Limb (tissue), 2 donors: ENCODE results near the gene RABGAP1L.

ENCODE experiments used
- DNase-seq, 2 donors: peaks; one replicate each; pipeline ENCODE4 v3.0.0-alpha.2; 2016; ENCODE audit errors: extremely low spot score in 2 of 2

RABGAP1L gene

DNA sequence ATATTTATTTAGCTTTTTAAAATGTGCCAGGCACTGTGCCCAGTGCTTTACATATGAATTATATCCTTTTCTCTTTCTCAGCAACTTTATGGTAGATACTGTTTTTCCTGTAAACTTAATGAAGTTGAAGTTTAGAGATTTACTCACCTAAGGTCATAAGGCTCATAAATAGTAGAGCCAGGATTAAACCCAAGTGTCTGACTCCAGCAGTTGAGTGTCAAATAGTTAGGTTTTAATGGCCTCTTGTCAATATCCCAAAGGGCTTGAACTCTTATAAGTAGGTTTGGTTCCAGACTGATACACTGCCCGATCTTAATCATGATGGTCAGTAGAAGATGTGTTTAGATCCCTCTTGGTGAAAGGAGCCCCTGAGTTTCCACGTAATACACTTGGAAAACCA, 37.8 kb downstream of the RABGAP1L start:
- DNase-seq = no peak

DNA sequence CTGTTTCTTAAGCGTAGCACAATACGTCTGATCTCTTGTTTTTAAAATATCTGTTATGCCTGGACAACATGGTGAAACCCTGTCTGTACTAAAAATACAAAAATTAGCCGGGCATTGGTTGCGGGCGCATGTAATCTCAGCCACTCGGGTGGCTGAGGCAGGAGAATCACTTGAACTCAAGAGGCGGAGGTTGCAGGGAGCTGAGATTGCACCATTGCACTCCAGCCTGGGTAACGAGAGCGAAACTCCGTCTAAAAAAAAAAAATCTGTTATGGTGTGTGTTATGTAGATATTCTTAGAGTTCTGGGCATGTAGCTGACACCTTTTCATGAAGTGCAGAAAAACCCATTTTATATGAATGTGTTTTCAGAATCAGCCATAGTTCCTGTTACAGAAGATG, 38.2 kb downstream of the RABGAP1L start:
- DNase-seq = no peak

DNA sequence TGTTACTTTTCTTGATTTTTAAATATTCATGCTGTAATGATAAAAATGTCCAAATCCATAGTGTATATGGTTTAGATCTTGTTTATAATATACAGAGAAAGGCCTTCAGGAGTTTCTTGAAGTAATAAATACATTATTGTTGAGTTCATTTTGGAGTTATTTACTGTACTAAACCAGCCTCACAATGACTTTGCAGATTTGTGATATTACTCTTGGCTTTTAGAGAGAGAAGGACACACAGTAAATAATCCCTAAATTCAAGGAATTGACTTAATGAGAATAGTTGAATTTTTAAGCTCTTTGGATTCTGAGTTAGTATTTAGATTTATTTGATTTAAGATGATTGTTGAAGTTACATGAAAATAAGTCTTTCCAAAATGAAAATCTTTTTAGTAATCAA, 38.9 kb downstream of the RABGAP1L start:
- no peak for DNase-seq

DNA sequence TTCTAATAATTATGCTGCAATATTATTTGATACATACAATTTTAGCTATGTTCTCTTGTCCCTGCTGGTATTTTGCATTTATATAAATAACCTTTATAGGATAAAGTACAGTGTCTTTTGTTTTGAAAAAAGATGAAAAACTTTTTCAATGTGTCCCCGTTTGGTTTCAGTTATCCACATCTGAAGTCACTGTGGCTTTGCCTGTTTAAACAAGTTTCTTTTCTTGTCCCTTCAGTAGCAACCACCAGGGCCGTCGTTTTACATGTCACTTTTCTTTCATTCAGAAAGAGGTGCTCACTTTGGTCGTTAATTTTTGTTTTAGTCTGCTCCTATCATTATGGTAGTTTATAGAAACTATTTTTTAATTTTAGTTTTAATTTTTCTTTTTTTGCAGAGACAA, 41.4 kb downstream of the RABGAP1L start:
- DNase-seq = no peak

DNA sequence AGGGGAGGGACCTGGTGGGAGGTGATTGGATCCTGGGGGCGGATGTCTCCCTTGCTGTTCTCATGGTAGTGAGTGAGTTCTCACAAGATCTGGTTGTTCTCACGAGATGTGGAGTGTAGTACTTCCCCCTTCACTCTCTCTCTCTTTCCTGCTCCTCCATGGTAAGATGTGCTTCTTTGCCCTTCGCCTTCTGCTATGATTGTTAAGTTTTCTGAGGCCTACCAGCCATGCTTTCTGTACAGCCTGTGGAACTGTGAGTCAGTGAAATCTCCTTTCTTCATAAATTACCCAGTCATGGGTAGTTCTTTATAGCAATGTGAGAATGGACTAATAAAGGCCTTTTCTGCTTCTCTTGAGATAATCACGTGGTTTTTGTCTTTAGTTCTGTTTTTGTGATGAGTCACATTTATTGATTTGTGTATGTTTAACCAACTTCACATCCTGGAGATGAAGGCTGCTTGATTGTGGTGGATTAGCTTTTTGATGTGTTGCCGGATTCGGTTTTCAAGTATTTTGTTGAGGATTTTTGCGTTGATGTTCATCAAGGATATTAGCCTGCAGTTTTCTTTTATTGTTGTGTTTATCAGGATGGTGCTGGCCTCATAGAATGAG, 45.5 kb downstream of the RABGAP1L start:
- DNase-seq = no peak

DNA sequence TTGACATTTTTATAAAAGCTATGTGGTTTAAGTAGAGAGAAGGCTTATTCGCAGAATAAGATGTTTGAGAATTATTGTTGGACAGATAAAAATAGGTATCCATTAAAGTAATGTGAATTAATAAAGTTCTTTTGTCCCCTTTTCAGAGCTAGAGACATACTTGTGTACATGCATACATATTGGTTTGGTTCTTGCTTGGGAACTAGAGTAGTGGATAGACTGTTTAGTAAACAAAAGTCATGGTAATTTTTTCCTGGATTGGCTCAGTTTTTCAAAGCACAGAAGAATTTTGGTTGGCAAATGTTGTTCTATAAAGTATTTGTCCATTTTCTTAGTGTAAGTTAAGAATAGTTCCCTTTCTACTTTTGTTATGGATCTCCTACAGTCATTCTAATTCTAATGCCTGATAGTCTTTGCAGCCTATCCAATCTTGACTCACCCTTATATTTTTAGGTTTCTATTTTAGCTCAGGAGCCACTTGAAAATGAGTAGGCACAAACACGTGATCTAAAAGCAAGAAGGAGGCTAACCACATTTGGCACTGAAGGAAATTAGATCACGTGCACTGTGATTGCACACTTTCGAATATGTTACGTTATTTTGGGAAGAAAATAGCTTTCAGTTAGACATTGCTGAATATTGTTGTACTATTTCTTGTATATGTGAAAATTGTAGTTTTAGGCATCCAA, 47.0 kb downstream of the RABGAP1L start:
- DNase-seq = no peak

DNA sequence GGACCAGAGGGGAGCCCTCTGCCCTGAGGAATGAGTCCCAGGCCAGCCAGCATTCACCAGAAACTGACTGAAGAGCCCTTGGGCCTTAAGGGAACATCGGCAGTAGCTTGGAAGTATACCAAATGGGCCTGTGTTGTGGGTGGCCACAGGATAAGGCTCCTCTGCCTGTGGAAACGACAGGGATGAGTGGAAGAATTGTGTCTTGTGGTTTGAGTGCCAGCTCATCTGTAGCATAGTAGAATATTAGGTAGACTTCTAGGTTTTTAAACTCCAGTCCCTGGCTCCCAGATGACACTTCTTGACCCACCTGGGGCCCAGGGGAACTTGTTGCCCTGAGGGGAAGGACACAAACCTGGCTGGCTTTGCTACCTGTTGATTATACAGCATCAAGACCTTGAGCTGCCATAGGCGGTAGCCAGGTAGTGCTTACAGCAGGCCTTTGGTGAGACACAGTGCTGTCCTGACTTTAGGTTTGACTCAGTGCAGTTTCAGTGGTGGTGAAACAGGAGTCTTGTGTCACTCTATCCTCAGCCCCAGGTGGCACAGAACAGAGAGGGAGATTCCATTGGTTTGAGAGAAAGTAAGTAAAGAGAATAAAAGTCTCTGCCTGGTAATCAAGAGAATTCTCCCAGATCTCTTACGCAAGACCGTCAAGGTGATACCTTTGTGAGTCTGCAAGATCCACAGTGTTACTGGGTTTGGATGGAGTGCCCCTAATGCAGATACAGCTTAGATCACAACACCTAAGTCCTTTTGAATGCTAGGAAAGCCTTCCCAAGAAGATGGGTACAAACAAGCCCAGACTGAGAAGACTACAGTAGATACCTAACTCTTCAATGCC, 50.2 kb downstream of the RABGAP1L start:
- no peak for DNase-seq

DNA sequence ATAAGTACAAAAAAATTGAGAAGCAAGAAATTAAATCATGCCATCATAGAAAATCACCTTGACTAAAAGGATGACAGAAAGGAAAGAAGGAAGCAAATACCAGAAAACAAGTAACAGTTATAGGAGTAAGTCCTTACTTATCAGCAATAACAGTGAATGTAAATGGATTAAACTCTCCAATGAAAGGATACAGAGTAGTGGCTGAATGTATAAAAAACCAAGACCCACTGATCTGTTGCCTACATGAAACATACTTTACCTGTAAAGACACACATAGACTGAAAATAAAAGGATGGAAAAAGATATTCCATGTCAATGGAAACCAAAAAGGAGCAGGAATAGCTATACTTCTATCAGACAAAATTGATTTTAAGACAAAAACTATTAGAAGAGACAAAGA, 52.2 kb downstream of the RABGAP1L start:
- DNase-seq = no peak

DNA sequence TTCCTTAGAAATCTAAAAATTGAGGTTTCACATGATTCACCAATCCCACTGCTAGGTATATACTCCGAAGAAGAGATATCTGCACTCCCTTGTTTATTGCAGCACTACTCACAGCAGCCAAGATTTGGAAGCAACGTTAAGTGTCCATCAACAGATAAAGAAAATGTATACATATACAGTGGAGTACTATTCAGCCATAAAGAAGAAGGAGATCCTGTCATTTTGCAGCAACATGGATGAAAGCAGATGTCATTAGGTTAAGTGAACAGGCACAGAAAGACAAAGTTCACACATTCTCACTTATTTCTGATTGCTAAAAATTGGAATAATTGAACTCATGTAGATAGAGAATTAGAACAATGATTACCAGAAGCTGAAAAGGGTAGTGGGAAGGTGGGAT, 56.4 kb downstream of the RABGAP1L start:
- DNase-seq = no peak

DNA sequence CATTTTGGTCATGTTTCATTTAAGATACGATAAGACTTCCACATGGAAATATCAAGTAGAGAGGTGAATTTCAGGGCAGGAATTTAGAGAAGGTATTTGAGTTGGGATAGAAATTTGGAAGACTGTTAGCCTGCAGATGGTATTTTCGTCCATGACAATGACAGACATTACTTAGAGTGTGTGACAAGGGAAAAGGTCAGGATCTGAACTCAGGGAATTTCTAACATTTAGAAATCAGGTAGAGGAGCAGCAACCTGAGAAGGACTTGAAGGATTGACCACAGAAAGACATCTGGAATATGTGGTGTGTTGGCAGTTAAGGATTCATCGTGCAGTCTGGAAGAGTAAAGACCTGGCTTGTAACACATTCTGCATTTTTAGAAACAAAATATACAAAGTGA, 57.9 kb downstream of the RABGAP1L start:
- DNase-seq = no peak

DNA sequence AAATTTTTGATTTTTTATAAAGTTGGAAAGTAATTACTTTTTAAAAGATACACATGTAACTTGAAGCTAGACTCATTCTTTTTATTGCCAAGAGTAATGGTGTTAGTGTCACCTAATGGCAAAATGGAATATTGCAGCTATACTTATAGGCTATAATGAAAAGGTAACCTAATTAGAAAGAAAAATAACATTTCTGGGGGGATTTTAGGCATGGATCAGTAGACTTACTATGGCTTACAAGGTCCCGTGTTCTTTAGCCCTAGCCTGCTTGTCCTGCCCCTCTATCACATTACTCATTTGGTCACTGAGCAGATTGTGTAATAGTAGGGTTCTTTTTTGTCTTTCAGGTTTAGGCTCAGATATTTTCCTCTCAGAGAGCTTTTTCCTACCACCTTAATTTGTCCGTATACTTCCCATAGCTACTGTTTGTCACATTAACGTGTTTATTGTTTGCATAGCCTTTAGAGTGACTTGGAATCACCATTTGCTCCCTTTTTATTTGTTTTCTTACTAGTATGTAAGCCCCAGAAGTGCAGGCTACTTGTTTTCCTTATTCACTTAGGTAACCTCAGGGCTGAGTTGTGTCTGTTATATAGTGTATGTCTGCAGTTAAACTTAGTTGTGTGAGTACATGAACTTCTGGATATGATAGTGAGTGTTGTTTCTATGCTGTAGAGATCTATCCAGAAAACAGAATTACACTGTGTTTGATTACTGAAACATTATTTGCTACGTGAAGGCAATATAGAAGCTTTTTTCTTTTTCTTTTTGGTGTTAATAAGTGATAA, 58.7 kb downstream of the RABGAP1L start:
- peak in 1 of 2 donors; percentile 60 for DNase-seq

DNA sequence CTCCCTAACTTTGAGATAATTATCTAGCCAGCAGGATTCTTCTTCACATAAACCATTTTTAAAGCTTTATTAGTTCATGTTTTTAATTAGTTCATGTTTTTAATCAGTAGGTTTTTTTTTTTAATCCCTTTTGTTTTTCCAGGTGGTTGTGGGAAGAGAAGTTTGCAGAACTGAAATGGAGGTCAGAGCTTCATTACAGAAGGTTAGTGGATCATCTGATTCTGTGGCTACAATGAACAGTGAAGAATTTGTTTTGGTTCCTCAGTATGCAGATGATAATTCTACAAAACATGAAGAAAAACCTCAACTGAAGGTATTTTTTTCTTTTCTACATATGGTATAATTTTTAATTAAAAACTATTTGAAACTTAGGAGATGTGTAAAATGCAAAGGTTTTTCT, 59.7 kb downstream of the RABGAP1L start:
- DNase-seq = no peak

DNA sequence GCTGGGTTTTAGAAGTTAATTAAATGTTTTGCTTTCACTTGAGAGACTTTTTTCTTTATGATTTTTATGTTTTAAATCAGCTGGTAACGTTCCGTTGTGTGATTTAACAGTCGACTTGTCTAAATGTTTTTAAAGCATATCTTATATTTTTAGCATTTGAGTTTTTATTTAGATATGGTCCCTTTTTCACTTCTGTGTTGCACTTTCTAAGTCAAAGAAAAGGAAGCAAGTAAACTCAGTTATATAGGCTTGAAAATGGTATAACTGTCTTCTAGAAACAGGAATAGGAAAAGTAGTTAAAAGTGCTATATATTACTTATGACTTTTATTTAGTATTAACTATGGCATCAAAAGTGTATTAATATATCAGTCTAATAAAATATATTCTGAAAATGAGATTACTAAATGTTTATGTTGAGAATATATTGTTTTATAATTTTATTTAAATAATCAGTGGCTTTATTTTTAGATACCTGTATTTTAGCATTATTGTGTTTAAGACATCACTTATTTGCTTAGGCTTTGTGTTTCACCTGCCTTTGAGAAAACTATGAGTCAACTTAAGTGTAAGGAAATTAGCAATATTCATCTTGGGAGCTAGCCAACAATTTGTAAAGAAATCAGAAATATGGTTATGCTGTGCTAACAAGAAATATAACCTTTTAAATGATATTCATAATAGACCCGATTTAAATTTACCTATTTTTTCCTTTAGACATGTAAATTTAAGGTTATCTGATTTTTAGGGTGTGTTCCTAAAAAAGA, 60.5 kb downstream of the RABGAP1L start:
- no peak for DNase-seq

DNA sequence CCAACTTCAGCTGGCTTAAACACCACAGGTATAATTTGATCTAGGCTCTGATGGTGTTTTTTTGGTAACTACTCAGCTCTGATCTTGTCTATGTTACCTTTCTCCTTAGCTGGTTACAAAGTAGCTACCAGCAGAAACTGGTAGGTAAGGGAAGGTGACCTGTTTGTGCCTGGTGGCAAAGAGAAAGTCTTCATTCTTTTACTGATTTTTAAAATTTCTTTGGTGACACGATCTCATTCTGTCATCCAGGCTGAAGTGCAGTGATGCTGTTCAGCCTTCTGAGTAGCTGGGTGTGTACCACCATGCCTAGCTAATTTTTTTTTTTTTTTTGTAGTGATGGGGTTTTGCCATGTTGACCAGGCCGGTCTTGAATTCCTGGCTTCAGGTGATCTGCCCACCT, 62.4 kb downstream of the RABGAP1L start:
- DNase-seq = no peak

DNA sequence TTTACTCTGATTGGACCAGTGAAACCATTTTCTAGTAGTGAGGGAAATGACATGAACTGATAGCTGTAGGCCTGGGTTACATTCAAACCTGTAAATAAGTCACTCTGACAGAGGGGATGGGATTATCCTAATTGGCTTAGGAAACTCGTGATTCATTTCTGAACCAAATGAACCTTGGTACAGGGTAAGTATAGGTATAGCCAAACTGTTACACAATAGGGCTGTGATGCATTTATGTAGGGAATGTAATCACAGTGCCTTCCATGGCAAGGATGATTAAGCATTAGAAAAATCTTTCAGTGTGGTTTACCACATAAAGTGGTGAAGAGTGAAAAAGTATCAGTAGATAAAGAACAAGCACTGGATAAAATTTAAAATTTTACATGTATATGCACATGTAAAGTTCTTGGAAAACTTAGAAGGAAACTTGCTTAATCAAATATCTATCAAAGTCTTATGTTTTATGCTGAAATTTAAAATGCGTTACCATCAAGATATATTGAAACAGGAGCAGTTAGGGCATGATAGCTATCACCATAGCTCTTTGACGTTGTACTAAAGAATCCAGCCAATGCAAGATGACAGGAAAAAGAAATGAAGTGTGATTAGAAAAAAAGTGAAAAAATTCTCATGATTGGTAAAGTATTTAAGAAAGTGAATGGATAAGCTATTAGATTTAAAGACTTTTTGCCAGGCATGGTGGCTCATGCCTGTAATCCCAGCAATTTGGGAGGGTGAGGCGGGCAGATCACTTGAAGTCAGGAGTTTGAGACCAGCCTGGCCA, 63.0 kb downstream of the RABGAP1L start:
- DNase-seq = no peak

DNA sequence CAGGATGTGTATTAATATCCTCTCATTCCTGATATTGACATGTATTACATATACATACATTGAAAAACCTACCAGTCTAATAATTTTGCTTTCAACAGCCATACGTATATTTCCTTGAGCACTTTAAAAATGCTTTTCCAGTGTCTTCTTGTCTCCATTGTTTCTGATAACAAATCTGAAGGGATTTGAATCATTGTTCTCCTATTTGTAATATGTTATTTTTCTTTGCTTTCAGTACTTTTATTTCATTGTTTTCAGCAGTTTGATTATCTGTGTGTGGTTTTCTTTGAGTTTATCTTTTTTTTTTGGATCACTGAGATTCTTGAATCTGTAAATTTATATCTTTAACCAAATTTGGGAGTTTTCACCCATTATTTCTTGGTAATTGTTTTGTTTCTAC, 65.3 kb downstream of the RABGAP1L start:
- DNase-seq = no peak

DNA sequence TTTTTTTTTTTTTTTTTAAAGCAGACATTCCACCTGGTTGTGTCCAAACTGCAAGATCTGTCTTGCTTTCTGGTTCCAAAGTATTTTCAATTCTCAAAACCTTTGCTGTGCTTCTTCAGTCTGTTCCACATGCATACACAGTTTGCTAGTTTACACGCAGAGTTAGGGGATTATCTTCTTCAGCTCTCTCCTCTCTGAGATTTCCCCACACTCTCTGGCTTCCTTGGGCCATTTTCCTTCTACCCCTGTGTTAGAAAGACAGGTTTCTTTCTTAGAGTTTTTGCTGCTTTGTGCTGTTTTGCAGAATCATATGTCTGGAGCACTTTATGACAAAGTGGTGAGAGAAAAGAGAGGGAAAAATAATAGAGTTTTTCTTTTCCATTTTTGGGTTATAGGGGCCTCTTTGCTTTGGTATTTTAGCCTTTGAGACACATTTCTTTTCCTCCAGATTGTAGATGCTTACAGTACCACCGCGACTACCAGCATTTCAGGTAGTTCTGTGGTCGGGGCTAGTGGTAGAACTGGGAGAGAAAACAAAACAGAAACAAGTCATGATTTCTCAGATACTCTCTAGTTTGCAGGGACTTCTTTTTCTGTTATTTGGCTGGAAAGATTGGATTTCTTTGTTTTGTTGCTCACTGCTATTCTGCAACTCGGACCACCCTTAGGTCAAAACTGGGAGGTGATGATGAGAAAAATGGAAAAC, 66.3 kb downstream of the RABGAP1L start:
- no peak for DNase-seq

DNA sequence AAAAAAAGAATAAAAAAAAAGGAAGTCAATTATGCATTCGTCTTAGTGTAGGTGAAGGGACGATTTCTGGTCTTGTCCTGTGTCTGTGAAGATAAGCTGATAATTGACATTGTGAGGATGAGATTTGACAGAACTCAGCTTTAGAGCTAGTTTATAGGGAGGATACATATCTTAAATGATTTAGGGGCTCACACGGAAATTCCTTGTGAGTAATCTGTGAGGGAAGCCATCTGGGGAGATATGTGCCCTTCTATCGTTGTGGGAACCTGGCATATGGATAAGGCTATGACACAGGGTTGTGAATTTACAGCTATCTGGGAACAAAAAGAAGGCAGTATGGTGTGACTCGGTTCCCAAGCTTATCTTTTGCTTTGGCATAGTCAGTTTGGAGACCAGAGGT, 71.1 kb downstream of the RABGAP1L start:
- no peak for DNase-seq

DNA sequence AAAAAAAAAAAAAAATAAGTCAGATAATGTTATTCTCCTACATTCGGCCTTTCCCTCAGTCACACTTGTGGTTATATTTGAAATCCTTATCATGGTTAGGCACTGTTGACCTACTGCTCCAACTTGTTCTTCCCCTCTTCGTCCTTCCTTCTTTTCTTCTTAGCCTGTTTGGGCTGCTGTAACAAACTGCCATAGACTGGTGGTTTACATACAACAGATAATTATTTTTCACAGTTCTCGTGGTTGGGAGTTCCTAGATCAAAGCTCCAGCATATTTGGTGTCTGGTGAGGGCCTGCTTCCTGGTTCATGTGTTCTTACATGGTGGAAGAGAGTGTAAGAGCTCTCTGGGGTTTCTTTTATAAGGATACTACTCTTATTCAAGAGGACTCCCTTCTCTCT, 73.4 kb downstream of the RABGAP1L start:
- DNase-seq = no peak
